Colonic mucosa (tissue), 4 donors: ENCODE results near the gene CAMK4. TPM values are rescaled to one million over a fixed set of nuclear protein-coding genes. Genes with fewer than 3 reads are reported as not detected.
"Not testable (repeated sequence)": the region's sequence is repeated elsewhere in the genome, so short reads cannot be mapped to it uniquely, and the experiment has no call there.

Experiments used
- DNase-seq: peaks from one replicate; pipeline ENCODE4 v3.0.0-alpha.2; 2020
- H3K27ac ChIP-seq: fragments of 200-600 bp; one replicate; pipeline ENCODE4 v1.8.0; 2021
- H3K27me3 ChIP-seq: fragments of 200-600 bp; one replicate; pipeline ENCODE4 v1.8.0; 2021
- H3K36me3 ChIP-seq: fragments of 200-600 bp; one replicate; pipeline ENCODE4 v1.8.0; 2021
- H3K4me1 ChIP-seq: fragments of 200-600 bp; one replicate; pipeline ENCODE4 v1.8.0; 2021; ENCODE audit warnings: mild to moderate bottlenecking
- H3K4me3 ChIP-seq: fragments of 200-600 bp; one replicate; pipeline ENCODE4 v1.8.0; 2021
- H3K9ac ChIP-seq, 2 donors: one replicate each; pipeline ENCODE4 v1.7.0; 2013; ENCODE audit warnings: control low read depth in 2 of 2, low read depth in 2 of 2, low read length in 2 of 2
- H3K9me3 ChIP-seq: fragments of 200-600 bp; one replicate; pipeline ENCODE4 v1.8.0; 2021
- intact Hi-C: fragments of 100-400 bp; cut with DNase I; formaldehyde crosslinking; loops from one replicate; pipeline ENCODE4 v1.14.1; 2022
- total RNA-seq, 2 donors: library from RNA; stranded (reverse); fragmentation: NEBNext Ultra II Directional in 1 of 2; extraction: Animal tissue kit (Norgen Biotek cat#: 25700) in 1 of 2; gene quantifications; one replicate each; pipeline ENCODE4 v1.2.1, GENCODE V29; 2021
- TF ChIP-seq, protein P1 (sequence below): fragments of 200-600 bp; IDR thresholded peaks from one replicate; pipeline ENCODE4 v1.8.0; 2022; ENCODE audit warnings: antibody characterized with exemption, mild to moderate bottlenecking
- donor health status: healthy.
- donor health status: DM: no; HTN: no; CAD: no.
- donor health status: DM: no; HTN: no; CAD: no.

The CAMK4 gene
- total RNA-seq, 2 donors from 2014 or later: 2.4 to 2.9 TPM

GRCh38 chr5:111295649-111296048 is 71.5 kb downstream of the CAMK4 start:
- intact Hi-C loops: no loop called here
- H3K4me1 ChIP-seq: no peaks in the 10 kb centered on the region
- DNase-seq: no peak
- TF ChIP-seq, protein P1, sequence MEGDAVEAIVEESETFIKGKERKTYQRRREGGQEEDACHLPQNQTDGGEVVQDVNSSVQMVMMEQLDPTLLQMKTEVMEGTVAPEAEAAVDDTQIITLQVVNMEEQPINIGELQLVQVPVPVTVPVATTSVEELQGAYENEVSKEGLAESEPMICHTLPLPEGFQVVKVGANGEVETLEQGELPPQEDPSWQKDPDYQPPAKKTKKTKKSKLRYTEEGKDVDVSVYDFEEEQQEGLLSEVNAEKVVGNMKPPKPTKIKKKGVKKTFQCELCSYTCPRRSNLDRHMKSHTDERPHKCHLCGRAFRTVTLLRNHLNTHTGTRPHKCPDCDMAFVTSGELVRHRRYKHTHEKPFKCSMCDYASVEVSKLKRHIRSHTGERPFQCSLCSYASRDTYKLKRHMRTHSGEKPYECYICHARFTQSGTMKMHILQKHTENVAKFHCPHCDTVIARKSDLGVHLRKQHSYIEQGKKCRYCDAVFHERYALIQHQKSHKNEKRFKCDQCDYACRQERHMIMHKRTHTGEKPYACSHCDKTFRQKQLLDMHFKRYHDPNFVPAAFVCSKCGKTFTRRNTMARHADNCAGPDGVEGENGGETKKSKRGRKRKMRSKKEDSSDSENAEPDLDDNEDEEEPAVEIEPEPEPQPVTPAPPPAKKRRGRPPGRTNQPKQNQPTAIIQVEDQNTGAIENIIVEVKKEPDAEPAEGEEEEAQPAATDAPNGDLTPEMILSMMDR: no peak
- H3K36me3 ChIP-seq: no peaks in the 10 kb centered on the region
- H3K9me3 ChIP-seq: no peaks in the 10 kb centered on the region
- no peaks in the 10 kb centered on the region for H3K27me3 ChIP-seq
- no peak overlapping the region for H3K9ac ChIP-seq
- no peak overlapping the region for H3K4me3 ChIP-seq
- no peak overlapping the region for H3K27ac ChIP-seq

GRCh38 chr5:111296570-111296969 is 72.4 kb downstream of the CAMK4 start:
- Histone ChIP-seq H3K4me1 (no peaks in the 10 kb centered on the region), H3K36me3 (no peaks in the 10 kb centered on the region), H3K27me3 (no peaks in the 10 kb centered on the region), H3K4me3 (no peak overlapping the region), H3K27ac (no peak overlapping the region), H3K9me3 (no peaks in the 10 kb centered on the region), H3K9ac (no peak overlapping the region)
- DNase-seq: no peak
- TF ChIP-seq, protein P1: no peak
- intact Hi-C loops: no loop called here

DNA sequence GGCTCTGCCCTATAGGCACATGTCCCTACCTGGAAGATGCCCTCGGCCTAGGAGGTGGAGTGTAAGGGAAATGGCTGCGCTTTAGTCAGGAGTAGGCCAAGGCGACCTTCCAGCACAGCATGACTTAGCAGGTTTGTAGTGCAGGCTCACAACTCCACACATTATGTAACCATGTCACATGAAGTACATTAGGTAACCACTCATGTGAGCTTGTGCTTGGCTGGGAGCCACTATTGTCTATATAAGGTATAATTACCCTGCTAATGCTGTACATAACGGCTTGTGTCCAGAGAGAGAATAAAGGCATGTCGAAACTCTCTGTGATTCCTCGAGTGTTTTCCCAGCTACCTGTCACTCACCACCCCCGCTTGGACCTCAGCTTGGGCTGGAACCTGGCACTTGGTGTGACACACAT is 74.9 kb downstream of the CAMK4 start:
- DNase-seq: no peak
- TF ChIP-seq, protein P1: no peak
- H3K9me3 ChIP-seq: no peaks in the 10 kb centered on the region
- no peaks in the 10 kb centered on the region for H3K4me1 ChIP-seq
- H3K36me3 ChIP-seq: no peaks in the 10 kb centered on the region
- no peak overlapping the region for H3K9ac ChIP-seq
- no peak overlapping the region for H3K27ac ChIP-seq
- H3K27me3 ChIP-seq: no peaks in the 10 kb centered on the region
- no peak overlapping the region for H3K4me3 ChIP-seq
- intact Hi-C loops: no loop called here

GRCh38 chr5:111299831-111300432 is 75.7 kb downstream of the CAMK4 start:
- Histone ChIP-seq H3K27me3 (no peaks in the 10 kb centered on the region), H3K27ac (no peak overlapping the region), H3K9me3 (no peaks in the 10 kb centered on the region), H3K4me3 (no peak overlapping the region), H3K36me3 (no peaks in the 10 kb centered on the region), H3K4me1 (no peaks in the 10 kb centered on the region), H3K9ac (no peak overlapping the region)
- TF ChIP-seq, protein P1: no peak
- no peak for DNase-seq
- intact Hi-C loops: no loop called here

DNA sequence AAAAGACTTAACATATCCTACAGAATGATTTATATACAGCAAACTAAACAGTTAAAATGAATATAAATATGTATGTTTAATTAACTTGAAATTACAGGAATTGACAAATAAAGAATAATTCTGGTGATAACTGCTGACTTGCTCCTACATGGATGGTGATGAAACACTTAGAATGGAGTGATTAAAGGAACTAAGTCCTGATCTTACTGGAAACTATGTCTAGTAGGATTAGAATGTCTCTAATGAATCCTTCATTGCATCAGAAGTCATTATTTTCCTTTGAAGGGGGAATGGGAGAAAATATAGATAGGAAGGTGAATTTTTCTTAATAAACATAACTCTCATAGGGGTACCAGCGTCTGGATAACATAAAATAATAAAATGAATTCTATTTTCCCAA is 77.1 kb downstream of the CAMK4 start:
- intact Hi-C loops: no loop called here
- DNase-seq: no peak
- Histone ChIP-seq H3K27ac (no peak overlapping the region), H3K9me3 (no peaks in the 10 kb centered on the region), H3K4me3 (no peak overlapping the region), H3K4me1 (no peaks in the 10 kb centered on the region), H3K9ac (no peak overlapping the region), H3K36me3 (no peaks in the 10 kb centered on the region), H3K27me3 (no peaks in the 10 kb centered on the region)
- TF ChIP-seq, protein P1: no peak

GRCh38 chr5:111302043-111302442 is 77.9 kb downstream of the CAMK4 start:
- intact Hi-C loops, H3K9ac ChIP-seq, H3K27ac ChIP-seq, H3K36me3 ChIP-seq, H3K9me3 ChIP-seq, H3K4me3 ChIP-seq, DNase-seq, H3K27me3 ChIP-seq, H3K4me1 ChIP-seq: not testable (repeated sequence)
